Measurements from ENCODE around the gene ABI3BP. TPM values are rescaled to one million over a fixed set of nuclear protein-coding genes. Genes with fewer than 3 reads are reported as not detected.

Gene ABI3BP
- polyA plus RNA-seq, 1 of the 3 experiments (the other 2 are of a cell fraction) = 8.4 TPM

DNA sequence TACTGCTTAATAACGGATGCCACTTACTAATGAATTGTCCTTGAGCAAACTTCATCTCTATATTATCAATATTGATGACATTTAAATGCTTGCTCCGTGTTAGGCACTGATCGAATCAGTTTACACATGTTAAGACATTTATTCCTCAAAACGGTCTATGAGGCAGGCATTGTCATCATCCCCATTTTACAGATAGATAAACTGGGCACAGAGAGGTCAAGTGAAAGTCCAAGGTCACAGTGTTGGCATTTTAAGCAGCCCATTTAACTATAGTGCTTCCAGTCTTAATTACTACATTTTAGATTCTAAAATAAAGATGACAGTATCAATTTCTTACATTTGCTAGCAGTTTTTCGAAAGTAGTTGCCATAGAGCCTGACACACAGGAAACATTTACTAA, 966 bp upstream of the ABI3BP start:
- Histone ChIP-seq H3F3A (replicated peaks; ENCODE audit: insufficient read depth) (no peaks in the 10 kb centered on the region), H3K36me3 (replicated peaks in 1 of 2; ENCODE audit: control insufficient read depth in 1 of 2, insufficient read depth in 2 of 2, low read length in 1 of 2) (no peaks in the 10 kb centered on the region), H3K4me2 (no peak overlapping the region), H3K27me3 (ENCODE audit: insufficient read depth) (no peaks in the 10 kb centered on the region), H3K9me3 (no peaks in the 10 kb centered on the region), H2AFZ (ENCODE audit: low read depth) (no peak overlapping the region), H3K79me2 (ENCODE audit: insufficient read depth) (no peaks in the 10 kb centered on the region), H3K9me2 (no peaks in the 10 kb centered on the region), H3K4me1 (ENCODE audit: control insufficient read depth in 1 of 2, insufficient read depth in 2 of 2, low read depth in 1 of 2, low read length in 1 of 2) (peaks cover 0 to 7% of the 10 kb centered on the region in 2 experiments; a peak in 2 of 4 replicates), H3K9ac (no peak overlapping the region), H3K4me3 (ENCODE audit: low read depth in 2 of 2, low read length in 1 of 2) (no peak overlapping the region), H3K27ac (ENCODE audit: low read depth in 2 of 2, low read length in 1 of 2) (no peak overlapping the region), H4K20me1 (ENCODE audit: insufficient read depth) (no peaks in the 10 kb centered on the region)
- TF ChIP-seq RXRA (IDR thresholded peaks at IDR 0.05; ENCODE audit: borderline replicate concordance, low read depth) (no peak), POLR2AphosphoS5 (IDR thresholded peaks at IDR 0.05; ENCODE audit: low read depth, low read length) (no peak)
- no peak for DNase-seq
- CTCF ChIA-PET = no interaction called here
- WGBS (ENCODE audit: low lambda C conversion rate) = 59% methylated on average over 5 of the region's 5 CpGs
- POLR2A ChIA-PET = no interaction called here

DNA sequence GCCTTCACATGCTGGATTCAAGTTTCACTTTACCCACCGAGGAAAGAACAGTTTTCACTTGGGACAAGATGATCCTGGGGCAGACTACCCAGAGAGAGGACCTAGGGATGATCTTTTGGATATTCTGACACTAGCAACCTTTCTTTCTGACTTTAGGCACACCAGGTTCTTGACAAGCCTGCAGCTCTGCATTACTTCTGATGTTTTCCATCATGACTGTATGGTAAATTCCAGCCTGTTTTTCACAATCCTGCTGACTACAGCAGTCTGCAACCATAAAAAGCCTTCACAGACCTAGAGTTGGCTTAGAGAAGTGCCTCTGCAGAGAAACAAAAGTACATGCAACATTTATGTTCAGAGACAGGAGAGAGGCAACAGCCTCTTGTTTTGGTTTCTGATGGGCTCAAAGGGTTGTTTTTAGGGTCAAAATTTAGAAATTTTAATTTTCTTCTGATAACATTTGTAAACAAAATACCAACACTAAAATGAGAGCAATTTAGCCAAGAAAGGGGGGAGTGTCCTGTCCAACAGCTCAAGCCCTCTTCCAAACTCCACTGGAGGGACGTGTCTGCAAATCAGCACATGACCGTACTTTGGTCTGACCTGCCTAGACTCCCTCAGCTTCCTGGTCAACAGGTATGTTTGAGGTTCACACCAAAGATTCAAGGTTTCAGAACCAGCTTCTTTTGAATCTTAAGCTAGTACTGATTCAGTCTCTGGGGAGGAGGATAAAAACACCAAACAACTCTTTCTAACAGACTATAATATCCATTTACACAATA, 799 bp downstream of the ABI3BP start:
- POLR2A ChIA-PET = no interaction called here

More for the DNA sequence above, 799 bp downstream of the ABI3BP start:
- Histone ChIP-seq H3K9me3 (no peaks in the 10 kb centered on the region), H3K4me2 (peak overlapping the region; percentile 55), H4K20me1 (ENCODE audit: insufficient read depth) (no peaks in the 10 kb centered on the region), H3K36me3 (replicated peaks in 1 of 2; ENCODE audit: control insufficient read depth in 1 of 2, insufficient read depth in 2 of 2, low read length in 1 of 2) (no peaks in the 10 kb centered on the region), H3F3A (replicated peaks; ENCODE audit: insufficient read depth) (no peaks in the 10 kb centered on the region), H3K27me3 (ENCODE audit: insufficient read depth) (no peaks in the 10 kb centered on the region), H2AFZ (ENCODE audit: low read depth) (peak overlapping the region; percentile 14), H3K4me1 (ENCODE audit: control insufficient read depth in 1 of 2, insufficient read depth in 2 of 2, low read depth in 1 of 2, low read length in 1 of 2) (peaks cover 0 to 7% of the 10 kb centered on the region in 2 experiments; a peak in 2 of 4 replicates), H3K4me3 (ENCODE audit: low read depth in 2 of 2, low read length in 1 of 2) (peak overlapping the region; percentile 12 to 41; a peak in 2 of 4 replicates), H3K27ac (ENCODE audit: low read depth in 2 of 2, low read length in 1 of 2) (peak overlapping the region in 1 of 2 experiments; percentile 20; a peak in 2 of 4 replicates), H3K79me2 (ENCODE audit: insufficient read depth) (no peaks in the 10 kb centered on the region), H3K9ac (no peak overlapping the region; the same call in 1 of the 2 replicates), H3K9me2 (no peaks in the 10 kb centered on the region)
- TF ChIP-seq RFX5 (IDR thresholded peaks at IDR 0.05; ENCODE audit: low read length) = no peak
- no peak for TF ChIP-seq RCOR1 (IDR thresholded peaks at IDR 0.05; ENCODE audit: low read length)
- TF ChIP-seq, protein P1, sequence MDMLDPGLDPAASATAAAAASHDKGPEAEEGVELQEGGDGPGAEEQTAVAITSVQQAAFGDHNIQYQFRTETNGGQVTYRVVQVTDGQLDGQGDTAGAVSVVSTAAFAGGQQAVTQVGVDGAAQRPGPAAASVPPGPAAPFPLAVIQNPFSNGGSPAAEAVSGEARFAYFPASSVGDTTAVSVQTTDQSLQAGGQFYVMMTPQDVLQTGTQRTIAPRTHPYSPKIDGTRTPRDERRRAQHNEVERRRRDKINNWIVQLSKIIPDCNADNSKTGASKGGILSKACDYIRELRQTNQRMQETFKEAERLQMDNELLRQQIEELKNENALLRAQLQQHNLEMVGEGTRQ (IDR thresholded peaks at IDR 0.05; ENCODE audit: borderline replicate concordance, low read depth, low read length) = no peak
- TF ChIP-seq, protein P2, sequence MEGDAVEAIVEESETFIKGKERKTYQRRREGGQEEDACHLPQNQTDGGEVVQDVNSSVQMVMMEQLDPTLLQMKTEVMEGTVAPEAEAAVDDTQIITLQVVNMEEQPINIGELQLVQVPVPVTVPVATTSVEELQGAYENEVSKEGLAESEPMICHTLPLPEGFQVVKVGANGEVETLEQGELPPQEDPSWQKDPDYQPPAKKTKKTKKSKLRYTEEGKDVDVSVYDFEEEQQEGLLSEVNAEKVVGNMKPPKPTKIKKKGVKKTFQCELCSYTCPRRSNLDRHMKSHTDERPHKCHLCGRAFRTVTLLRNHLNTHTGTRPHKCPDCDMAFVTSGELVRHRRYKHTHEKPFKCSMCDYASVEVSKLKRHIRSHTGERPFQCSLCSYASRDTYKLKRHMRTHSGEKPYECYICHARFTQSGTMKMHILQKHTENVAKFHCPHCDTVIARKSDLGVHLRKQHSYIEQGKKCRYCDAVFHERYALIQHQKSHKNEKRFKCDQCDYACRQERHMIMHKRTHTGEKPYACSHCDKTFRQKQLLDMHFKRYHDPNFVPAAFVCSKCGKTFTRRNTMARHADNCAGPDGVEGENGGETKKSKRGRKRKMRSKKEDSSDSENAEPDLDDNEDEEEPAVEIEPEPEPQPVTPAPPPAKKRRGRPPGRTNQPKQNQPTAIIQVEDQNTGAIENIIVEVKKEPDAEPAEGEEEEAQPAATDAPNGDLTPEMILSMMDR (IDR thresholded peaks at IDR 0.05) = no peak
- no peak for TF ChIP-seq SIN3A (IDR thresholded peaks at IDR 0.05; ENCODE audit: borderline replicate concordance, low read depth, low read length)
- no peak for TF ChIP-seq ELF1 (IDR thresholded peaks at IDR 0.05)
- TF ChIP-seq JUND (IDR thresholded peaks at IDR 0.05) = no peak
- TF ChIP-seq GABPA (IDR thresholded peaks at IDR 0.05; ENCODE audit: low read depth) = no peak
- TF ChIP-seq, protein P3, sequence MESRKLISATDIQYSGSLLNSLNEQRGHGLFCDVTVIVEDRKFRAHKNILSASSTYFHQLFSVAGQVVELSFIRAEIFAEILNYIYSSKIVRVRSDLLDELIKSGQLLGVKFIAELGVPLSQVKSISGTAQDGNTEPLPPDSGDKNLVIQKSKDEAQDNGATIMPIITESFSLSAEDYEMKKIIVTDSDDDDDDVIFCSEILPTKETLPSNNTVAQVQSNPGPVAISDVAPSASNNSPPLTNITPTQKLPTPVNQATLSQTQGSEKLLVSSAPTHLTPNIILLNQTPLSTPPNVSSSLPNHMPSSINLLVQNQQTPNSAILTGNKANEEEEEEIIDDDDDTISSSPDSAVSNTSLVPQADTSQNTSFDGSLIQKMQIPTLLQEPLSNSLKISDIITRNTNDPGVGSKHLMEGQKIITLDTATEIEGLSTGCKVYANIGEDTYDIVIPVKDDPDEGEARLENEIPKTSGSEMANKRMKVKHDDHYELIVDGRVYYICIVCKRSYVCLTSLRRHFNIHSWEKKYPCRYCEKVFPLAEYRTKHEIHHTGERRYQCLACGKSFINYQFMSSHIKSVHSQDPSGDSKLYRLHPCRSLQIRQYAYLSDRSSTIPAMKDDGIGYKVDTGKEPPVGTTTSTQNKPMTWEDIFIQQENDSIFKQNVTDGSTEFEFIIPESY (IDR thresholded peaks at IDR 0.05; ENCODE audit: borderline replicate concordance, low read depth) = no peak
- TF ChIP-seq EP300 (IDR thresholded peaks at IDR 0.05; ENCODE audit: borderline replicate concordance in 1 of 2, low read depth in 1 of 2, low read length in 1 of 2) = no peak
- TF ChIP-seq MEF2A (IDR thresholded peaks at IDR 0.05; ENCODE audit: borderline replicate concordance, low read depth) = no peak
- TF ChIP-seq FOXJ3 (CRISPR knock-in tag; IDR thresholded peaks at IDR 0.05) = no peak
- no peak for TF ChIP-seq EZH2phosphoT487 (IDR thresholded peaks at IDR 0.05; ENCODE audit: borderline replicate concordance, low read depth)
- no peak for TF ChIP-seq CHD2 (IDR thresholded peaks at IDR 0.05; ENCODE audit: low read length, partially characterized antibody)
- TF ChIP-seq YY1 (IDR thresholded peaks at IDR 0.05; ENCODE audit: low read depth) = no peak
- no peak for TF ChIP-seq MXI1 (IDR thresholded peaks at IDR 0.05; ENCODE audit: low read depth, low read length)
- TF ChIP-seq, protein P4, sequence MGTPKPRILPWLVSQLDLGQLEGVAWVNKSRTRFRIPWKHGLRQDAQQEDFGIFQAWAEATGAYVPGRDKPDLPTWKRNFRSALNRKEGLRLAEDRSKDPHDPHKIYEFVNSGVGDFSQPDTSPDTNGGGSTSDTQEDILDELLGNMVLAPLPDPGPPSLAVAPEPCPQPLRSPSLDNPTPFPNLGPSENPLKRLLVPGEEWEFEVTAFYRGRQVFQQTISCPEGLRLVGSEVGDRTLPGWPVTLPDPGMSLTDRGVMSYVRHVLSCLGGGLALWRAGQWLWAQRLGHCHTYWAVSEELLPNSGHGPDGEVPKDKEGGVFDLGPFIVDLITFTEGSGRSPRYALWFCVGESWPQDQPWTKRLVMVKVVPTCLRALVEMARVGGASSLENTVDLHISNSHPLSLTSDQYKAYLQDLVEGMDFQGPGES (IDR thresholded peaks at IDR 0.05; ENCODE audit: low read depth, low read length) = no peak
- no peak for TF ChIP-seq FOXM1 (IDR thresholded peaks at IDR 0.05; ENCODE audit: low read depth)
- no peak for TF ChIP-seq RXRA (IDR thresholded peaks at IDR 0.05; ENCODE audit: borderline replicate concordance, low read depth)
- CTCF ChIA-PET = interaction anchor here (1.1 to 1.5 kb wide), 2 partner anchors 22 to 33 kb away, joined by 3 read pairs; no protein-coding TSS in a partner anchor
- WGBS (ENCODE audit: low lambda C conversion rate) = 70% methylated on average over 3 of the region's 3 CpGs
- DNase-seq = no peak
